NCI-H1092 treated with DMSO at 0.1 percent for 48 hours (cell line): ENCODE measurements around the gene PROSER3.
"Not testable (repeated sequence)": the region's sequence is repeated elsewhere in the genome, so short reads cannot be mapped to it uniquely, and the experiment has no call there.

Experiments used
- DNase-seq: peaks from one replicate; lab custom pipeline; 2025; lab: John Stamatoyannopoulos, UW

PROSER3 gene

GRCh38 chr19:35755131-35755549, 2.8 kb upstream of the PROSER3 start:
- DNase-seq, result no peak

DNA sequence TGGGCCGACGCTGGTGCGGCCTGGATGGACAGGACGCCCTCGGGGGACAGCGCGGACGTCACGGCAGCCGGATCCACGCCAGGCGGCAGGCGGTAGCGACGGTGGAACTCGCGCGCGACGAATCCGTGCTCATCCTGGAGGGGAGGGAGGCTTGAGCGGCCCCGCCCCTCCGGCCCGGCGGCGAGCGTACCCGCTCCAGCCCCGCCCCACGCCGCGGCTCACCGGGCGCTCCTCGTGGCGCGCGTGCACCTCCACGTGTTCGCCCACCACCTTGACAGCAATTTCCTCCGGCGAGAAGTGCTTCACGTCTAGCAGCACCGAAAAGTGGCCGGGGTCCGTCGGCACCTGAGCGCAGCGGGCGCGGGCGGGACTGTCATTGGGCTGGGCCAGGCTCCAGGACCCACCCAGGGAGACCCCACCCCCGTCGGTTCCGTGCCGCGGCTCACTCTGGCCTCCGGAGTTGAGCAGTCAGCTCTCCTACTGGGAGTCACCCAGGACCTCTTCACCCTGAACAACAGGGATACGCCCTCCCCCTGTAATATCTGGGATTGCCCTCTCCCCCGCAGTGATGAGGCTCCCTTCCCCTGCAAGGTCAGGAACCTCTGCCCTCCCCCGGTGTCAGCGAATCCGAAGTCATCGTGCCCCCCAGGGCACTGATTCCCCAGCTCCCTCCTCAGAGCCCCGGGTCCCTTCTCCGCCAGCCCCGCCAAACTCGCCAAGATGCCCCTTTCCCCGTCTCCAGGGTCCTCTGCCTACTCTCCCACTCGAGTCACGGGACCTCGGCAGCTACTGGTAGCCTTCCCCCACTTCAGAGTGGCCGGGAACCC, 2.2 kb upstream of the PROSER3 start:
- DNase-seq, result no peak

GRCh38 chr19:35756377-35757230, 1.4 kb upstream of the PROSER3 start, which contains the start of gene HSPB6:
HSPB6 (minus strand) TSS chr19:35757029; CDS start chr19:35757008, 21 bp downstream.
- DNase-seq, result no peak

- peak; percentile 89 for DNase-seq
Measured at GRCh38 chr19:35757231-35757748, 686 bp upstream of the PROSER3 start.

- no peak for DNase-seq
Measured at GRCh38 chr19:35759697-35760096, 1.7 kb downstream of the PROSER3 start.

DNA sequence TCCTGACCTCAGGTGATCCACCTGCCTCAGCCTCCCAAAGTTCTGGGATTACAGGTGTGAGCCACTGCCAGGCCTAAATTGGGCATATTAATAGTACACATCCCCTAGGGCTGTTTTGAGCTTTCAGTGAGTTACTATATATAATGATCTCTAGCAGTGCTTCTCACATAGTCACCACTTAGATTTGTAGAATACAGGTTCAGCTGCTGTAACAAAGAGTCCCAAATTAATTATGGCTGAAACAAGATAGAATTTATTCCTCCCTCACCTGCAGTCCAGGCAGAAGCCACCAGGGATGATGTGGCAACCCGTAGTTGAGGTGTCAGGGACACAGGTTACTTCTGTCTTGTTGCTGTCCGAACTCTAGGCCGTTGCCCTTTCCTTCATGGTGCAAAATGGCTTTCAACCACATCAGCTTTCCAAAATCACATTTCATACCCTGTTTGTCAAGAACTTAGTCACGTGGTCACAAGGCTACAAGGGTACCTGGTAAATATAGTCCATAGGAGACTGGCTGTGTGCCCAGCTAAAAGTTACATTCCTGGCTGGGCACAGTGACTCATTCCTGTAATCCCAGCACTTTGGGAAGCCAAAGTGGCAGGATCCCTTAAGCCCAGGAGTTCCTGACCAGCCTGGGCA, 2.9 kb downstream of the PROSER3 start:
- no peak for DNase-seq

DNA sequence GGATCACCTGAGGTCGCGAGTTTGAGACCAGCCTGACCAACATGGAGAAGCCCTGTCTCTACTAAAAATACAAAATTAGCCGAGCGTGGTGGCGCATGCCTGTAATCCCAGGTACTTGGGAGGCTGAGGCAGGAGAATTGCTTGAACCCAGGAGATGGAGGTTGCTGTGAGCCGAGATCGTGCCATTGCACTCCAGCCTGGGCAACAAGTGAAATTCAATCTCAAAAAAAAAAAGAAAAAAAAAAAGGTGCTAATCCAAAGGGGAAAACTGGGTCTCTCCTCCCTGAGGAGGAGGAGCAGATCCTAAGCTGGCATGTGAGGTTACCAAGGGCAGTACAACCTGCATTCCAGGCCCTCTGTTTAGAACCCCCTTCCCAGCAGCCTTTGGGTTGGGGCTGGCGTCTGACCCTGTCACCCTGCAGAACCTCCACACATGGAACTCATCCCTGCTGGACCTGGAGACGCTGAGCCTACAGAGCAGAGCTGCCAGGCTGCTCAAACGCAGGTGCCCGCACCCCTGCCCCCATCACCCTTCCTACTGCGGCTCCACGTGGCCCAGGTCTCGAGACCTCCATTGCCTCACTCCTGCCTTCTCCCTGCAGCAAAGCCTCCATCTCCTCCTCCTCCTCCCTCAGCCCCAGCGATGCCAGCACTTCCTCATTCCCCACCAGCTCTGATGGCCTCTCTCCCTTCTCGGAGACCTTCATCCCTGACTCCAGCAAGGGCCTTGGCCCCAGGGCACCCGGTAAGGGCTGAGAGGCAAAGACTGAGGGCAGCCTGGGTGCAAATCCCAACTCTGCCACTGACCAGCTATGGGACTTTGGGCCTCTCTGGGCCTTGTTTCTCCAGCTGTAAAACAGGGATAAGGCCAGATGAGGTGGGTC, 6.7 kb downstream of the PROSER3 start:
- no peak for DNase-seq

DNA sequence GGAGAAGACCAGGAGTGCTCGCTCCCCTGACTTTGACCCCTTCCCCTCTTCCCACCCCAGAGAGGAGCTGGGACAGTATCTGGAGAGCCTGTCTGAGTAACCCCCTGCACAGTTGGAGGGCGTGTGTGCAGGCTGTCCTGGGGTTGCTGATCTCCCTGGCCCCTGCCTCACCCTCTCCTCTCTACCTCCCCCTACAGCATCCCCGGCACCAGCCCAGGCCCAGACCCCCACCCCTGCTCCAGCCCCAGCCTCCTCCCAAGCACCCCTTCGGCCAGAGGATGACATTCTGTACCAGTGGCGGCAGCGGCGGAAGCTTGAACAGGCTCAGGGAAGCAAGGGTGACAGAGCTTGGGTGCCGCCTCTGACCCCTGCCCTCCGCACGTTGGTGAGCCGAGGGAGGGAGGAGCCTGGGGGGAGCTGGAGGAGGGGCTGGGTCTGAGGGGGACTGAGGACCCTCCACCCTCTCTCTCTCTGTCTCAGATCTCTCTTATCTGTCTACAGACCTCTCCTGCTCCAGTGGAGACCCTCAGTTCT, 8.7 kb downstream of the PROSER3 start:
- DNase-seq, result no peak

DNA sequence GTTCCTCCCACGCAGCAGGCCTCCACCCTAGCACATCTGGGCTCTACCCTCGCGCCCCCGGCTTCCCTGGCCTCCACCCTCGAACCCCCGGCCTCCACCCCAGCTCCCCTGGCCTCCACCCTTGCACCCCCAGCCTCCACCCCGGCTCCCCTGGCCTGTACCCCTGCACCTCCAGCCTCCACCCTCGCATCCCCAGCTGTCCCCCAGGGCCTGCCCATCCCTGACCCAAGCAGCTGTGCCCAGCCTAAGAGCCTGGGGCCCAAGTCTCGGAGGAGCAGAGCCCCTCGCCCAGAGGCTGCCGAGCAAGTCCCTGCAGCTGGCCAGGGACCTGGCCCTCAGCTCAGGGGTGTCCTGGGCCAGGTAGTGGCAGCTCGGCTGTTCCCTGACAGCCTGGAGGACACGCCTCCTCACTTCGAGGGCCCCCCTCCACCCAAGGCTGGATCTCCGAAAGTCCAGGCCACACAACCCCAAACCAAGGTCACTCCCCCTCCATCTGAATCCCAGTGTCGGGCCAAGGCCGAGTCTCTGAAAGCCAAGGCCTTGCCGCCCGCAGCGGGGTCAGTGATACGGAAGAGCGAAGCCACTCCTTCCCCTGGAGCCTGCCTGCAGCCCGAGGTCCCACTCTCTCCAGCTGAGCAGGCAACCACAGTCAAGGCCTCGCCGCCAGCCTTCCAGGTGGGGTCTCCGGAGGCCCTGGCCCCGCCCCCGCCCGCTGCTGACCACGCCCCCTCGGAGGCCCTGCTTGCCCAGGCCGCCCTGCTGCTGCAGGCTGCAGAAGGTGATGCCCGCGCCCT, 9.5 kb downstream of the PROSER3 start:
- no peak for DNase-seq

GRCh38 chr19:35768082-35768421, 10.1 kb downstream of the PROSER3 start:
- no peak for DNase-seq

- not testable (repeated sequence) for DNase-seq
Measured at GRCh38 chr19:35772362-35772761, 14.4 kb downstream of the PROSER3 start.

- DNase-seq, result no peak
Measured at GRCh38 chr19:35773020-35773806, 15.2 kb downstream of the PROSER3 start.

GRCh38 chr19:35774274-35775045, 16.5 kb downstream of the PROSER3 start:
- no peak for DNase-seq

- no peak for DNase-seq
Measured at GRCh38 chr19:35775046-35775297, 17.0 kb downstream of the PROSER3 start.

- DNase-seq, result peak; percentile 95
Measured at GRCh38 chr19:35775298-35776101, 17.5 kb downstream of the PROSER3 start, which contains the start of gene ARHGAP33. ARHGAP33 (plus strand) TSS chr19:35775564; CDS start chr19:35775659, 95 bp downstream.

DNA sequence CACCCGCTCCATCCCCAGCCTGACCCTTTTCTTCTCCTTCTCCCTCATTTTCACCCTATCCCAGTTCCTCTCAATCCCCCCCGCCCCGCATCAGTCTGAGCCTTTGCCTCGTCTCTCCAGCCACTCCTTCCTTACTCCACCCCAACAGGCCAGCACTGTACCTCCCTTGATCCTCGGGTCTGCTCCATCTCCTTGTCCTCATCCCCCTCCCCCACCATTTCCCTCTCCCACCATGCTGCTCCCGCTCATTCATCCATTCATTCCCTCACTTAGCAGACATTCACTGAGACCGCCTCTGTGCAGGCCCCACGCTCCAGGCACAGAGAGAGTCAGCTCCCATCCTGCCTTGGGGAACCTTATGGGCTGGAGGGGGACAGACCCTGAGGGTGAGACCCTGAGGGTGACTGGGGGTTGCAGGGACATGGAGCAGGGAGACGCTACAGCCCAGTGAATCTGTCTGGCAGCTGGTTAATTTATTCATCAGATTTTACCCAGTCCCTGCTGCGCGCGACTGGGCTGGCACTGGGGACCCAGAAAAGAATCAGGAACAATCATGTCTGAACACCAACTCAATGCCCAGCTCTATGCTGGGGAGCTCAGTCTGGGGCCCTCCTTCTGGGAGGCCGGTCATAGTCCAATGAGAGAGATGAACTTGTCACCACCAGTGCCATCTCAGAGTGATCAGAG, 18.3 kb downstream of the PROSER3 start:
- DNase-seq, result peak; percentile 6
